Dedifferentiated amniotic fluid mesenchymal stem cell (primary cell): ENCODE data around the gene PPFIA3.
"Not testable (repeated sequence)": the region's sequence is repeated elsewhere in the genome, so short reads cannot be mapped to it uniquely, and the experiment has no call there.

Source experiments
- DNase-seq: peaks from one replicate; pipeline ENCODE4 v3.0.0-alpha.2; 2016; ENCODE audit errors: extremely low spot score

The PPFIA3 gene

GRCh38 chr19:49123285-49123684 is 3.9 kb downstream of the PPFIA3 start:
- not testable (repeated sequence) for DNase-seq

- DNase-seq: no peak
Observed at GRCh38 chr19:49125025-49125731, 5.8 kb downstream of the PPFIA3 start.

- no peak for DNase-seq
Observed at GRCh38 chr19:49126575-49126974, 7.2 kb downstream of the PPFIA3 start.

GRCh38 chr19:49127225-49127624 is 7.9 kb downstream of the PPFIA3 start:
- not testable (repeated sequence) for DNase-seq

GRCh38 chr19:49127674-49128544 is 8.6 kb downstream of the PPFIA3 start:
- DNase-seq: peak; percentile 97

- no peak for DNase-seq
Observed at GRCh38 chr19:49128545-49129237, 9.3 kb downstream of the PPFIA3 start.

GRCh38 chr19:49129238-49129583 is 9.9 kb downstream of the PPFIA3 start:
- no peak for DNase-seq

GRCh38 chr19:49130325-49130724 is 11.0 kb downstream of the PPFIA3 start:
- no peak for DNase-seq

- DNase-seq: no peak
Observed at GRCh38 chr19:49132974-49133609, 13.7 kb downstream of the PPFIA3 start.

- no peak for DNase-seq
Observed at GRCh38 chr19:49133621-49134454, 14.5 kb downstream of the PPFIA3 start.

GRCh38 chr19:49135686-49136085 is 16.3 kb downstream of the PPFIA3 start:
- DNase-seq: no peak

- no peak for DNase-seq
Observed at GRCh38 chr19:49136771-49137171, 17.4 kb downstream of the PPFIA3 start.

GRCh38 chr19:49140951-49141350 is 21.6 kb downstream of the PPFIA3 start:
- no peak for DNase-seq

- DNase-seq: no peak
Observed at GRCh38 chr19:49141352-49141751, 22.0 kb downstream of the PPFIA3 start.

GRCh38 chr19:49142866-49143335 is 23.6 kb downstream of the PPFIA3 start:
- peak; percentile 89 for DNase-seq

- peak; percentile 42 for DNase-seq
Observed at GRCh38 chr19:49145573-49146407, 26.4 kb downstream of the PPFIA3 start.

- not testable (repeated sequence) for DNase-seq
Observed at GRCh38 chr19:49146408-49146770, 27.0 kb downstream of the PPFIA3 start.

- no peak for DNase-seq
Observed at GRCh38 chr19:49148044-49148682, 28.8 kb downstream of the PPFIA3 start.

GRCh38 chr19:49148784-49149651 is 29.7 kb downstream of the PPFIA3 start:
- DNase-seq: peak; percentile 85
